ENCODE results near the gene PHLDB2. TPM values are rescaled to one million over a fixed set of nuclear protein-coding genes. Genes with fewer than 3 reads are reported as not detected.

Gene PHLDB2
- total and polyA plus RNA-seq, 2 of the 8 experiments (the other 6 are each of a cell fraction or from before 2014, with no cell fraction given) = 5.8 to 22.6 TPM

DNA sequence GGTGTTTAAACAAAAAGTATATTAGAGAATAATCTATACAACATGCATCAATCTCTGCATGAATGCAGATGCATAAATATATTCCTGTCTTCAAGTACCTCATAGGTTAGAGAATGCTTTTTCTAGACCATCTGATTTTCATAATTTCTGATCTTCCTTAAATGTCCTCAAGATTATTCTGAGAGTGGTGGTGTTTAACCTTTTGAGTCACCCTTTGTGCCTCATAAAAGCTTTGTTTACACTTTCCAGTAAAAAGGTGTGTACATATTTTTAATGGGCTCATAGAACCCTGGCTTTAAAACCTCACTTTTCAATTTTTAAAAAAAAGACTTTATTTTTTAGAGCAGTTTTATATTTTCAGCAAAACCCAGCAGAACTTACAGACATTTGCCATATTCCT, 78.8 kb downstream of the PHLDB2 start:
- no peaks in the 10 kb centered on the region for H3K27me3 ChIP-seq (replicated peaks in 1 of 4; ENCODE audit: control insufficient read depth in 3 of 4, extremely low read depth in 1 of 4, insufficient read depth in 3 of 4, low read length in 3 of 4)
- no peak overlapping the region for H2BK12ac ChIP-seq (ENCODE audit: low read depth, low read length)
- H3K36me3 ChIP-seq (ENCODE audit: control insufficient read depth in 2 of 4, insufficient read depth in 4 of 4, low read length in 3 of 4) = 0 out of 8 replicates have a peak, but pooled peaks cover 0 to 2% (median 0%) of the 10 kb centered on the region in 4 experiments
- no peaks in the 10 kb centered on the region for H3K23me2 ChIP-seq (ENCODE audit: low read depth, low read length)
- no peaks in the 10 kb centered on the region for H3K79me2 ChIP-seq (ENCODE audit: control insufficient read depth in 1 of 2, insufficient read depth in 2 of 2, low read length in 2 of 2)
- H2AFZ ChIP-seq (ENCODE audit: low read length) = no peak overlapping the region
- no peak overlapping the region for H4K8ac ChIP-seq (ENCODE audit: extremely low read depth, insufficient read depth, low read length)
- H3K27ac ChIP-seq (ENCODE audit: low read depth, low read length) = no peak overlapping the region
- H3K4me1 ChIP-seq (replicated peaks in 1 of 4; ENCODE audit: control insufficient read depth in 3 of 4, insufficient read depth in 4 of 4, low read length in 3 of 4) = no peaks in the 10 kb centered on the region
- H3K9me3 ChIP-seq (ENCODE audit: insufficient read depth in 2 of 2, low read depth in 1 of 2, low read length in 1 of 2) = no peaks in the 10 kb centered on the region
- H2BK5ac ChIP-seq (ENCODE audit: low read depth, low read length) = no peak overlapping the region
- H3K79me1 ChIP-seq (ENCODE audit: low read depth, low read length) = no peaks in the 10 kb centered on the region
- ChIA-PET CTCF (ENCODE audit: partially characterized antibody) (no interaction called here), POLR2A (ENCODE audit: partially characterized antibody) (no interaction called here)
- no peak for DNase-seq (ENCODE audit: low read depth in 1 of 2, low spot score in 2 of 2)
- no peak overlapping the region for H3K4me2 ChIP-seq (ENCODE audit: insufficient read depth in 1 of 2, low read depth in 2 of 2, low read length in 2 of 2)
- H3K14ac ChIP-seq (ENCODE audit: insufficient read length) = no peak overlapping the region
- H2BK20ac ChIP-seq (ENCODE audit: low read length) = no peak overlapping the region
- H4K91ac ChIP-seq (replicated peaks; ENCODE audit: insufficient read length, low read length) = no peak overlapping the region
- H4K5ac ChIP-seq (ENCODE audit: insufficient read length, low read depth, low read length) = no peak overlapping the region
- H4K20me1 ChIP-seq (replicated peaks in 1 of 2; ENCODE audit: control insufficient read depth in 1 of 2, insufficient read depth in 2 of 2, low read length in 2 of 2) = no peaks in the 10 kb centered on the region
- H3K56ac ChIP-seq (replicated peaks; ENCODE audit: insufficient read length, low read depth, low read length) = no peak overlapping the region
- H2BK120ac ChIP-seq (replicated peaks; ENCODE audit: low read depth, low read length) = no peak overlapping the region
- no peak overlapping the region for H2AK5ac ChIP-seq (ENCODE audit: low read depth, low read length)
- H3K9ac ChIP-seq (replicated peaks in 1 of 4; ENCODE audit: extremely low read depth in 1 of 4, low read depth in 3 of 4, low read length in 3 of 4) = no peak overlapping the region
- H3K18ac ChIP-seq (ENCODE audit: extremely low read depth, low read length) = no peak overlapping the region
- no peak overlapping the region for H3K4ac ChIP-seq (replicated peaks; ENCODE audit: insufficient read length, low read depth, low read length)
- FAIRE-seq = no peak
- no peak overlapping the region for H2BK15ac ChIP-seq (ENCODE audit: low read length)
- no peak overlapping the region for H3K23ac ChIP-seq (ENCODE audit: insufficient read length)
- no peak overlapping the region for H3K4me3 ChIP-seq (ENCODE audit: extremely low read depth in 1 of 4, insufficient read depth in 2 of 4, low read depth in 3 of 4, low read length in 4 of 4)
- no peak for TF ChIP-seq SP4 (IDR thresholded peaks at IDR 0.05; ENCODE audit: low read length)
- no peak for TF ChIP-seq ZNF274 (IDR thresholded peaks at IDR 0.05; ENCODE audit: borderline replicate concordance, extremely low read depth, low read length)
- no peak for TF ChIP-seq ASH2L (IDR thresholded peaks at IDR 0.05; ENCODE audit: low read length)
- no peak for TF ChIP-seq GABPA (IDR thresholded peaks at IDR 0.05; ENCODE audit: borderline replicate concordance, insufficient read depth, low read length)
- no peak for TF ChIP-seq GTF2F1 (IDR thresholded peaks at IDR 0.05; ENCODE audit: borderline replicate concordance, low read depth, low read length)
- no peak for TF ChIP-seq CREB1 (IDR thresholded peaks at IDR 0.05)
- TF ChIP-seq MAFK (IDR thresholded peaks at IDR 0.05; ENCODE audit: low read depth, low read length) = no peak
- TF ChIP-seq CBX8 (IDR thresholded peaks at IDR 0.05; ENCODE audit: borderline replicate concordance, low read depth, low read length) = no peak
- no peak for TF ChIP-seq CHD1 (IDR thresholded peaks at IDR 0.05; ENCODE audit: low read depth, low read length)

Data from H1 (cell line).